ENCODE measurements around the gene EP400.
A peak's percentile ranks its signal among the peaks of the same experiment; 100 is the strongest.

EP400 gene

GRCh38 chr12:131994589-131994988 lies 44.8 kb downstream of the EP400 start:
- no peak for DNase-seq (ENCODE audit: low read depth)
- TF ChIP-seq, protein P1, sequence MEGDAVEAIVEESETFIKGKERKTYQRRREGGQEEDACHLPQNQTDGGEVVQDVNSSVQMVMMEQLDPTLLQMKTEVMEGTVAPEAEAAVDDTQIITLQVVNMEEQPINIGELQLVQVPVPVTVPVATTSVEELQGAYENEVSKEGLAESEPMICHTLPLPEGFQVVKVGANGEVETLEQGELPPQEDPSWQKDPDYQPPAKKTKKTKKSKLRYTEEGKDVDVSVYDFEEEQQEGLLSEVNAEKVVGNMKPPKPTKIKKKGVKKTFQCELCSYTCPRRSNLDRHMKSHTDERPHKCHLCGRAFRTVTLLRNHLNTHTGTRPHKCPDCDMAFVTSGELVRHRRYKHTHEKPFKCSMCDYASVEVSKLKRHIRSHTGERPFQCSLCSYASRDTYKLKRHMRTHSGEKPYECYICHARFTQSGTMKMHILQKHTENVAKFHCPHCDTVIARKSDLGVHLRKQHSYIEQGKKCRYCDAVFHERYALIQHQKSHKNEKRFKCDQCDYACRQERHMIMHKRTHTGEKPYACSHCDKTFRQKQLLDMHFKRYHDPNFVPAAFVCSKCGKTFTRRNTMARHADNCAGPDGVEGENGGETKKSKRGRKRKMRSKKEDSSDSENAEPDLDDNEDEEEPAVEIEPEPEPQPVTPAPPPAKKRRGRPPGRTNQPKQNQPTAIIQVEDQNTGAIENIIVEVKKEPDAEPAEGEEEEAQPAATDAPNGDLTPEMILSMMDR (conservative IDR thresholded peaks at IDR 0.05; ENCODE audit: low read depth, low read length), result no peak
- no peak overlapping the region for H3K4me3 ChIP-seq (ENCODE audit: low read depth, low read length)

GRCh38 chr12:132000286-132000872 lies 50.6 kb downstream of the EP400 start:
- H3K4me3 ChIP-seq (ENCODE audit: low read depth, low read length), result no peak overlapping the region
- TF ChIP-seq, protein P1 (conservative IDR thresholded peaks at IDR 0.05; ENCODE audit: low read depth, low read length), result no peak
- no peak for DNase-seq (ENCODE audit: low read depth)

DNA sequence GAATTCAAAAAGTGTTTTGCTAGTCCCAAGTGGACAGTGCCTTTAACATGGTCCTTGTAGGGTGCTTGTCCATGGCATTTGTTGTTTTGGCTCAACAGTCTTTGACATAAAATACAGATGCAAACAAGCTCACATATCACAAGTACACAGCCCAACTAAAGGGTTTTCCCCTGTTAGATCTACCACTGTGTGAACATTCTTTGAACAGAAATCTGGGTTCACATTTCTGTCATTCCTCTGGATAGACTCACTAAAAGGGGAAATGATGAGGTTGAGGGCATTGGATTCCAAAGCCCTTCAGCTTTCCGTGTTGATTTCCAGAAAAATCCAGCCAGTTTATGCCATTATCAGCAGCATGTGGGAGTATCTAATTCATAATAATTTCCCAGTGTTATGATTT lies 54.1 kb downstream of the EP400 start:
- no peak overlapping the region for H3K4me3 ChIP-seq (ENCODE audit: low read depth, low read length)
- TF ChIP-seq, protein P1 (conservative IDR thresholded peaks at IDR 0.05; ENCODE audit: low read depth, low read length), result no peak
- DNase-seq (ENCODE audit: low read depth), result peak; percentile 79

- TF ChIP-seq, protein P1 (conservative IDR thresholded peaks at IDR 0.05; ENCODE audit: low read depth, low read length), result no peak
- no peak overlapping the region for H3K4me3 ChIP-seq (ENCODE audit: low read depth, low read length)
- DNase-seq (ENCODE audit: low read depth), result no peak
These were observed 55.2 kb downstream of the EP400 start for GRCh38 chr12:132004946-132005345.

DNA sequence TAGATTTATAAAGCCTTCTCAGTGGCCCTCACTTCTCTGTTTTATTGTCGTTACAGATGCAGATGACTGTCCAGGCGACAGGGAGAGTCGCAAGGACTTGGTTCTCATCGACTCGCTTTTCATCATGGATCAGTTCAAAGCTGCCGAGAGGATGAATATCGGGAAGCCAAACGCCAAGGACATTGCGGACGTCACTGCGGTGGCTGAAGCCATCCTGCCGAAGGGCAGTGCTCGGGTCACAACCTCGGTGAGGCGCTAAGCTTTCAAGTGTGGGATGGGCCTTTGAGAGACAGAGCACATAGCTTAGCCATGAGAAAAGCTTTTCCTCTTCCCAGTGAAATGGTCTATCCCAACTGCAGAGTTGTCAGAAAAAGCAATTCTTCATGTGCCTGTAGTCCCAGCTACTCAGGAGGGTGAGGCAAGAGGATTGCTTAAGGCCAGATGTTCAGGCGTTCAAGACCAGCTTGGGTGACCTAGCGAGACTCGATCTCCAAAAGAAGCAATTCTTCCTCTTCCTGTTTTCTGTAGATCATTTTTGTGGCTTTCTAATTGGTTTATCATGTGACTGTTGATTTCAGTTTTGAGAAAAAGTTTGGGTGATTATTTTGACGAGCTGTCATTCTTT lies 56.4 kb downstream of the EP400 start:
- DNase-seq (ENCODE audit: low read depth), result peak; percentile 29
- no peak overlapping the region for H3K4me3 ChIP-seq (ENCODE audit: low read depth, low read length)
- TF ChIP-seq, protein P1 (conservative IDR thresholded peaks at IDR 0.05; ENCODE audit: low read depth, low read length), result no peak

DNA sequence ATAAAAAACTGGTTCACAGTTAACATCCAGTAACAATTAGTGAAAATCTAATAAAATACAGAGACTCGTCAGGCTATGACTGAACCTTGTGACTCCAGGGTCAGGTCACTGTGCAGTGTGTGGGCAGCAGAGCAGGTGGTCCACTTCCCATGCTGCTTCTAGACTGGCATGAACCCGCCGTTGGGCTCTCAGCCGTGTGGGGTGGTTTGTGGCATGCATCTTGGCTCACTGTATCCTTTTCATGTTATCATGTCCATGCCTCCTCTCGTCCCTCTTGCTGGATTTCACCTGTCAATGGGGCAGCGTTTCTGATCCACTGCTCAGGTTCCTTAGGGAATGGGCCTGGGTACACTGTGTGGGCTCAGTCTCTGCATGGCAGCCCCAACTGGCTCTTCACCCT lies 57.3 kb downstream of the EP400 start:
- TF ChIP-seq, protein P1 (conservative IDR thresholded peaks at IDR 0.05; ENCODE audit: low read depth, low read length), result no peak

DNA sequence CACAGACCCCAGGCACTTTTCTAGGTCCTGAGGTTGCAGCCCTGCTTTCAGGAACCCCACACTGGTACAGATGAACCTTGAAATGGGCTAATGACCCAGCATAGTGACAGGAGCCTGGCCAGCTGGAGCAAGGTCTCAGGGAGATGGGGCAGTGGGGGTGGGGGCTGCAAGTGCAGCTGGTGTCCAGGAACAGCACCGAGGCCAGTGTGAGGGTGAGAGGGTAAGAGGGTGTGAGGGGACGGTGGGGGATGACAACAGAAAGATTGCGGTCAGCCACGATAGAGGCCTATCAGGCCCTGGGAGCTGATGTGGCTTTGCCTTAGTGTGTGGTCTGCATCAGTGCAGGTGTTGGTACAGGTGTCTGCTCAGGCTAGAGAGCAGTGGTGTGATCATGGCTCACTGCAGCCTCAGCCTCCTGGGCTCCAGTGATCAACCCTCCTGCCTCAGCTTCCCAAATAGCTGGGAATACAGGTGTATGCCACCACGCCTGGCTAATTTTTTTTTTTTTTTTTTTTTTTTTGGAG lies 59.7 kb downstream of the EP400 start:
- H3K4me3 ChIP-seq (ENCODE audit: low read depth, low read length), result no peak overlapping the region
- TF ChIP-seq, protein P1 (conservative IDR thresholded peaks at IDR 0.05; ENCODE audit: low read depth, low read length), result no peak
- no peak for DNase-seq (ENCODE audit: low read depth)

More for the DNA sequence above, 57.3 kb downstream of the EP400 start:
- no peak for DNase-seq (ENCODE audit: low read depth)
- H3K4me3 ChIP-seq (ENCODE audit: low read depth, low read length), result no peak overlapping the region
